ENCODE results near the gene FARS2. TPM values are rescaled to one million over a fixed set of nuclear protein-coding genes. Genes with fewer than 3 reads are reported as not detected.
A peak's percentile ranks its signal among the peaks of the same experiment; 100 is the strongest.

The FARS2 gene
- total and polyA plus RNA-seq, 9 of the 15 experiments (the other 6 are each of a cell fraction or from before 2014, with no cell fraction given): 16.5 to 62.2 (median 27.0) TPM

GRCh38 chr6:5541751-5542432 is 280.6 kb downstream of the FARS2 start (continued):
- TF ChIP-seq ETS1 (conservative IDR thresholded peaks at IDR 0.05; ENCODE audit: control insufficient read depth, low read depth, low read length) (no peak), FOXP4 (CRISPR knock-in tag; IDR thresholded peaks at IDR 0.05; ENCODE audit: borderline replicate concordance) (no peak), FOXM1 (IDR thresholded peaks at IDR 0.05; ENCODE audit: low read depth) (no peak), FOXM1 (CRISPR knock-in tag; IDR thresholded peaks at IDR 0.05; ENCODE audit: low read depth) (no peak), ZNF316 (IDR thresholded peaks at IDR 0.05) (no peak), ARID1B (IDR thresholded peaks at IDR 0.05) (peak; percentile 84), NCOA1 (IDR thresholded peaks at IDR 0.05; ENCODE audit: low read depth) (no peak), RBM34 (IDR thresholded peaks at IDR 0.05; ENCODE audit: borderline replicate concordance, insufficient read depth, low read length) (no peak), ELF2 (CRISPR knock-in tag; IDR thresholded peaks at IDR 0.05) (no peak), HSF4 (CRISPR knock-in tag; IDR thresholded peaks at IDR 0.05; ENCODE audit: borderline replicate concordance) (no peak), ZBTB7A (IDR thresholded peaks at IDR 0.05; ENCODE audit: borderline replicate concordance, control insufficient read depth, low read depth, low read length) (no peak), ZNF197 (CRISPR knock-in tag; IDR thresholded peaks at IDR 0.05; ENCODE audit: low read depth) (no peak), ZNF449 (CRISPR knock-in tag; IDR thresholded peaks at IDR 0.05) (no peak), ZFP91 (CRISPR knock-in tag; IDR thresholded peaks at IDR 0.05) (no peak), EWSR1 (IDR thresholded peaks at IDR 0.05; ENCODE audit: borderline replicate concordance, low read depth, partially characterized antibody) (no peak), TSC22D4 (tag; IDR thresholded peaks at IDR 0.05) (no peak), ZNF133 (CRISPR knock-in tag; IDR thresholded peaks at IDR 0.05) (no peak), ZNF239 (CRISPR knock-in tag; IDR thresholded peaks at IDR 0.05) (no peak), MCM2 (IDR thresholded peaks at IDR 0.05; ENCODE audit: low read depth) (no peak), SMARCC2 (IDR thresholded peaks at IDR 0.05; ENCODE audit: low read depth) (no peak)
